ENCODE measurements around the gene SLC6A1. TPM values are rescaled to one million over a fixed set of nuclear protein-coding genes. Genes with fewer than 3 reads are reported as not detected.

The SLC6A1 gene
- total RNA-seq, 1 donor from 2014 or later: not detected

GRCh38 chr3:10975695-10976234 is 16.8 kb upstream of the SLC6A1 start:
- no peaks in the 10 kb centered on the region for H3K27me3 Mint-ChIP-seq (ENCODE audit: insufficient read depth)
- DNase-seq (ENCODE audit: low spot score): no peak

GRCh38 chr3:10976770-10977169 is 15.8 kb upstream of the SLC6A1 start:
- intact Hi-C loops (cut with micrococcal nuclease): no loop called here
- no peaks in the 10 kb centered on the region for H3K4me1 Mint-ChIP-seq (ENCODE audit: low read depth)
- H3K36me3 Mint-ChIP-seq (ENCODE audit: low read depth): no peaks in the 10 kb centered on the region
- DNase-seq (ENCODE audit: low spot score): no peak
- no peak overlapping the region for H3K4me3 Mint-ChIP-seq
- H3K9me3 Mint-ChIP-seq: no peaks in the 10 kb centered on the region
- no peak overlapping the region for H3K27ac Mint-ChIP-seq
- H3K27me3 Mint-ChIP-seq (ENCODE audit: insufficient read depth): no peaks in the 10 kb centered on the region

More at GRCh38 chr3:10975695-10976234, 16.8 kb upstream of the SLC6A1 start:
- H3K4me1 Mint-ChIP-seq (ENCODE audit: low read depth): no peaks in the 10 kb centered on the region
- H3K27ac Mint-ChIP-seq: no peak overlapping the region
- H3K36me3 Mint-ChIP-seq (ENCODE audit: low read depth): no peaks in the 10 kb centered on the region
- H3K4me3 Mint-ChIP-seq: no peak overlapping the region
- H3K9me3 Mint-ChIP-seq: no peaks in the 10 kb centered on the region
- intact Hi-C loops (cut with micrococcal nuclease): no loop called here

- Mint-ChIP-seq H3K4me1 (ENCODE audit: low read depth) (no peaks in the 10 kb centered on the region), H3K27ac (no peak overlapping the region), H3K27me3 (ENCODE audit: insufficient read depth) (peaks cover 3% of the 10 kb centered on the region), H3K36me3 (ENCODE audit: low read depth) (no peaks in the 10 kb centered on the region), H3K4me3 (no peak overlapping the region), H3K9me3 (no peaks in the 10 kb centered on the region)
- intact Hi-C loops (cut with micrococcal nuclease): no loop called here
- no peak for DNase-seq (ENCODE audit: low spot score)
Measured at GRCh38 chr3:10977892-10978510, 14.5 kb upstream of the SLC6A1 start.

- Mint-ChIP-seq H3K9me3 (no peaks in the 10 kb centered on the region), H3K36me3 (ENCODE audit: low read depth) (no peaks in the 10 kb centered on the region), H3K27ac (no peak overlapping the region), H3K4me1 (ENCODE audit: low read depth) (no peaks in the 10 kb centered on the region), H3K27me3 (ENCODE audit: insufficient read depth) (peaks cover 3% of the 10 kb centered on the region), H3K4me3 (no peak overlapping the region)
- no peak for DNase-seq (ENCODE audit: low spot score)
- intact Hi-C loops (cut with micrococcal nuclease): no loop called here
Measured at GRCh38 chr3:10978956-10979355, 13.6 kb upstream of the SLC6A1 start.

- H3K4me3 Mint-ChIP-seq: no peak overlapping the region
- H3K9me3 Mint-ChIP-seq: no peaks in the 10 kb centered on the region
- H3K4me1 Mint-ChIP-seq (ENCODE audit: low read depth): no peaks in the 10 kb centered on the region
- no peak overlapping the region for H3K27ac Mint-ChIP-seq
- no peak for DNase-seq (ENCODE audit: low spot score)
- H3K27me3 Mint-ChIP-seq (ENCODE audit: insufficient read depth): peaks cover 3% of the 10 kb centered on the region
- H3K36me3 Mint-ChIP-seq (ENCODE audit: low read depth): no peaks in the 10 kb centered on the region
- intact Hi-C loops (cut with micrococcal nuclease): no loop called here
Measured at GRCh38 chr3:10980312-10980711, 12.2 kb upstream of the SLC6A1 start.

GRCh38 chr3:10981031-10981430 is 11.5 kb upstream of the SLC6A1 start:
- no peaks in the 10 kb centered on the region for H3K9me3 Mint-ChIP-seq
- intact Hi-C loops (cut with micrococcal nuclease): no loop called here
- DNase-seq (ENCODE audit: low spot score): no peak
- H3K27me3 Mint-ChIP-seq (ENCODE audit: insufficient read depth): peaks cover 3% of the 10 kb centered on the region
- no peaks in the 10 kb centered on the region for H3K36me3 Mint-ChIP-seq (ENCODE audit: low read depth)
- H3K4me3 Mint-ChIP-seq: no peak overlapping the region
- no peak overlapping the region for H3K27ac Mint-ChIP-seq
- no peaks in the 10 kb centered on the region for H3K4me1 Mint-ChIP-seq (ENCODE audit: low read depth)

- no peak overlapping the region for H3K4me3 Mint-ChIP-seq
- H3K9me3 Mint-ChIP-seq: no peaks in the 10 kb centered on the region
- H3K36me3 Mint-ChIP-seq (ENCODE audit: low read depth): no peaks in the 10 kb centered on the region
- H3K27ac Mint-ChIP-seq: no peak overlapping the region
- intact Hi-C loops (cut with micrococcal nuclease): loop anchor here (2.0 kb wide), 1 partner anchor 223 kb away; no protein-coding TSS in a partner anchor
- H3K4me1 Mint-ChIP-seq (ENCODE audit: low read depth): no peaks in the 10 kb centered on the region
- no peak for DNase-seq (ENCODE audit: low spot score)
- H3K27me3 Mint-ChIP-seq (ENCODE audit: insufficient read depth): peaks cover 3% of the 10 kb centered on the region
Measured at GRCh38 chr3:10981961-10982360, 10.6 kb upstream of the SLC6A1 start.

GRCh38 chr3:10982782-10983181 is 9.8 kb upstream of the SLC6A1 start:
- intact Hi-C loops (cut with micrococcal nuclease): loop anchor here (2.0 kb wide), 1 partner anchor 224 kb away; no protein-coding TSS in a partner anchor
- Mint-ChIP-seq H3K27ac (no peak overlapping the region), H3K9me3 (no peaks in the 10 kb centered on the region), H3K4me3 (no peak overlapping the region), H3K4me1 (ENCODE audit: low read depth) (no peaks in the 10 kb centered on the region), H3K27me3 (ENCODE audit: insufficient read depth) (peaks cover 3% of the 10 kb centered on the region), H3K36me3 (ENCODE audit: low read depth) (no peaks in the 10 kb centered on the region)
- no peak for DNase-seq (ENCODE audit: low spot score)

GRCh38 chr3:10983219-10983916 is 9.2 kb upstream of the SLC6A1 start:
- no peak for DNase-seq (ENCODE audit: low spot score)
- H3K27me3 Mint-ChIP-seq (ENCODE audit: insufficient read depth): peaks cover 3% of the 10 kb centered on the region
- intact Hi-C loops (cut with micrococcal nuclease): loop anchor here (2.0 kb wide), 1 partner anchor 225 kb away; no protein-coding TSS in a partner anchor

GRCh38 chr3:10984371-10984896 is 8.1 kb upstream of the SLC6A1 start:
- no peaks in the 10 kb centered on the region for H3K9me3 Mint-ChIP-seq
- H3K27ac Mint-ChIP-seq: no peak overlapping the region
- intact Hi-C loops (cut with micrococcal nuclease): no loop called here
- H3K4me1 Mint-ChIP-seq (ENCODE audit: low read depth): no peaks in the 10 kb centered on the region
- H3K36me3 Mint-ChIP-seq (ENCODE audit: low read depth): no peaks in the 10 kb centered on the region
- DNase-seq (ENCODE audit: low spot score): no peak
- H3K27me3 Mint-ChIP-seq (ENCODE audit: insufficient read depth): peaks cover 7% of the 10 kb centered on the region
- no peak overlapping the region for H3K4me3 Mint-ChIP-seq

More at GRCh38 chr3:10983219-10983916, 9.2 kb upstream of the SLC6A1 start:
- Mint-ChIP-seq H3K9me3 (no peaks in the 10 kb centered on the region), H3K4me1 (ENCODE audit: low read depth) (no peaks in the 10 kb centered on the region), H3K27ac (no peak overlapping the region), H3K36me3 (ENCODE audit: low read depth) (no peaks in the 10 kb centered on the region), H3K4me3 (no peak overlapping the region)

GRCh38 chr3:10985181-10985580 is 7.4 kb upstream of the SLC6A1 start:
- Mint-ChIP-seq H3K27me3 (ENCODE audit: insufficient read depth) (peaks cover 14% of the 10 kb centered on the region), H3K4me1 (ENCODE audit: low read depth) (no peaks in the 10 kb centered on the region), H3K36me3 (ENCODE audit: low read depth) (no peaks in the 10 kb centered on the region), H3K9me3 (no peaks in the 10 kb centered on the region), H3K27ac (no peak overlapping the region), H3K4me3 (no peak overlapping the region)
- no peak for DNase-seq (ENCODE audit: low spot score)
- intact Hi-C loops (cut with micrococcal nuclease): no loop called here

GRCh38 chr3:10986592-10986991 is 6.0 kb upstream of the SLC6A1 start:
- DNase-seq (ENCODE audit: low spot score): no peak
- peaks cover 26% of the 10 kb centered on the region for H3K27me3 Mint-ChIP-seq (ENCODE audit: insufficient read depth)
- H3K4me1 Mint-ChIP-seq (ENCODE audit: low read depth): no peaks in the 10 kb centered on the region
- no peaks in the 10 kb centered on the region for H3K36me3 Mint-ChIP-seq (ENCODE audit: low read depth)
- H3K9me3 Mint-ChIP-seq: no peaks in the 10 kb centered on the region
- intact Hi-C loops (cut with micrococcal nuclease): no loop called here
- no peak overlapping the region for H3K4me3 Mint-ChIP-seq
- no peak overlapping the region for H3K27ac Mint-ChIP-seq

GRCh38 chr3:10988001-10988665 is 4.4 kb upstream of the SLC6A1 start:
- intact Hi-C loops (cut with micrococcal nuclease): no loop called here
- peaks cover 3% of the 10 kb centered on the region for H3K4me1 Mint-ChIP-seq (ENCODE audit: low read depth)
- no peak for DNase-seq (ENCODE audit: low spot score)
- no peak overlapping the region for H3K4me3 Mint-ChIP-seq
- H3K27me3 Mint-ChIP-seq (ENCODE audit: insufficient read depth): peaks cover 31% of the 10 kb centered on the region
- H3K27ac Mint-ChIP-seq: no peak overlapping the region
- H3K9me3 Mint-ChIP-seq: no peaks in the 10 kb centered on the region
- peaks cover 3% of the 10 kb centered on the region for H3K36me3 Mint-ChIP-seq (ENCODE audit: low read depth)
